Frontal cortex (tissue), 4 donors: ENCODE measurements around the gene DCTN2. TPM values are rescaled to one million over a fixed set of nuclear protein-coding genes. Genes with fewer than 3 reads are reported as not detected.
"Not testable (repeated sequence)": the region's sequence is repeated elsewhere in the genome, so short reads cannot be mapped to it uniquely, and the experiment has no call there.

Experiments
- DNase-seq, 2 donors: peaks; one replicate each; pipeline ENCODE4 v3.0.0; 2012; ENCODE audit warnings: low spot score in 2 of 2
- FAIRE-seq: peaks from 2 replicates; lab custom pipeline; 2012; peaks lifted over from hg19 to GRCh38; lab: Jason Lieb, UNC
- total RNA-seq: library from RNA; depleted of rRNA; stranded (reverse); fragments of >200 nt; gene quantifications from one replicate; pipeline ENCODE4 v1.2.3, GENCODE V29; 2014
- donor health status: control.
- donor health status: control.
- donor health status: control.

Gene DCTN2
- total RNA-seq, 1 donor from 2014 or later: 136 TPM

DNA sequence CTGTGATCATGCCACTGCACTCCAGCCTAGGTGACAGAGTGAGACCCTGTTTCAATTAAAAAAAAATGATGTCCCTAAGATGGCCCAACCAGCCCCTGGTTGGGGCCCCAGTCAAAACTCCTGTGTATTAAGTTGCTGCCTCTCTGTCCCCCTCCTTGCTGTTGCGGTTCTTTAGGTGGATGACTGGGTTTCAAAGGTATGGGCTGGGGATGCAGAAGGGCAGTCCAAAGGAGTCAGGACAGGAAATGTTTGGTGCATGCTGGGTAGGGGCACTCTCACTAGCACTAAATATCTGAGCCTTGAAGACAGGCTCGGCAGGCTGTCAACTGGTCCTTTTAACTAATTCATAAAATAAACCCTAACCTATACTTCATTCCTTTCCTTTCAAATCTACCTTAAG lies 32.0 kb upstream of the DCTN2 start:
- no peak for DNase-seq
- no peak for FAIRE-seq

DNA sequence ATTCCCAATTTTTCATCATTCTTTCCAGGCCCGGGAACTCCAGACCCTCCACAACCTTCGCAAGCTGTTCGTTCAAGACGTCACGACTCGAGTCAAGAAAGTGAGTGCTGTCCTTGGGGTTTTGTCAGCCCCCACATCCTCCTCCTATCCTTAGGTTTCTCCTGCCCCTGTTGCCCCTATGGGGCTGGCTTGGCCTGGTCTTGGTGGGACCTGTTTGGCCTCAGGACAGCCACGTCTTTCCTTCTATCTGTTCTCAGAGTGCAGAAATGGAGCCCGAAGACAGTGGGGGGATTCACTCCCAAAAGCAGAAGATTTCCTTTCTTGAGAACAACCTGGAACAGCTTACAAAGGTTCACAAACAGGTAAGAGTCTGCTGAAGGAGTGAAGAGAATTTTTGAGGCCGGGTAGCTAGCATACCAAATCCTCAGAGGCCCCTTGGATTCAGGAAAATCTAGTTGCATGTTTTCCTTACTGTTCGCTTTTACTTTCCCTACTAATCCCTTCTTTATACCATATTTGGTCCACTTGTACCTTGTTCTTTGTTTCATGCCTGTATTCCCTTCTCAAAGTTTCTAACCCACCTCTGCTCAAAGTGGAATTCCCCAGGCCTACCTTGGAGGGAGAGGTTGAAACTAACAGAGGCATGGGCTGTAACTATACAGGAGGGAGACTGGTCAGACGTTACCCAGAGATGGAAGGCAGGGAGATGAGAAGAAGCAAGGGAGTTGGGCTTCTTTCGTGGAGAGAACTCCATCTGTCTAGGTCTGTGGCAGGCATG lies 31.2 kb upstream of the DCTN2 start:
- no peak for FAIRE-seq

DNA sequence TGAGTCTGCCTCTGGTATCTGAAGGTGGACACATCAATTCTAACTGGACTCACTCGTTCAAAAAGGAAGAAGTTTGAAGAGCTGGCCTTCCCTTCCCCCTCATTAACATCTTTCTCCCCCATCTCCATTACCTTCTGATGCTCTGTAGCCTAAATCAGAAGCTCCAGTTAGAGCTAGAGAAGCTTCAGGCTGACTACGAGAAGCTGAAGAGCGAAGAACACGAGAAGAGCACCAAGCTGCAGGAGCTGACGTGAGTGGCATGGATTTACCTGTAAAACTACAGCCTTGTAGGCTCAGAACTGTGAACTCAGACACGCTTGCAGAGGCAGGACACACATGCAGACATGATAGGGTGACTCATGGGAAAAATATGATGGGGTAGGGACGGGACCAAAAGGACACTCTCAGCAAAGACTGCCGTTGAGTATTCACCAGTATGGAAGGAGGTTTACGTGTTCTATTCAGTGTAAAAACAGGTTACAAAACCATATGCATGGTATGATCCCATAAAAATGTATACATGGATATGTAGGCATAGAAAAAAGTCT lies 29.7 kb upstream of the DCTN2 start:
- FAIRE-seq (no peak), DNase-seq (no peak)

More for the DNA sequence above, 31.2 kb upstream of the DCTN2 start:
- no peak for DNase-seq

DNA sequence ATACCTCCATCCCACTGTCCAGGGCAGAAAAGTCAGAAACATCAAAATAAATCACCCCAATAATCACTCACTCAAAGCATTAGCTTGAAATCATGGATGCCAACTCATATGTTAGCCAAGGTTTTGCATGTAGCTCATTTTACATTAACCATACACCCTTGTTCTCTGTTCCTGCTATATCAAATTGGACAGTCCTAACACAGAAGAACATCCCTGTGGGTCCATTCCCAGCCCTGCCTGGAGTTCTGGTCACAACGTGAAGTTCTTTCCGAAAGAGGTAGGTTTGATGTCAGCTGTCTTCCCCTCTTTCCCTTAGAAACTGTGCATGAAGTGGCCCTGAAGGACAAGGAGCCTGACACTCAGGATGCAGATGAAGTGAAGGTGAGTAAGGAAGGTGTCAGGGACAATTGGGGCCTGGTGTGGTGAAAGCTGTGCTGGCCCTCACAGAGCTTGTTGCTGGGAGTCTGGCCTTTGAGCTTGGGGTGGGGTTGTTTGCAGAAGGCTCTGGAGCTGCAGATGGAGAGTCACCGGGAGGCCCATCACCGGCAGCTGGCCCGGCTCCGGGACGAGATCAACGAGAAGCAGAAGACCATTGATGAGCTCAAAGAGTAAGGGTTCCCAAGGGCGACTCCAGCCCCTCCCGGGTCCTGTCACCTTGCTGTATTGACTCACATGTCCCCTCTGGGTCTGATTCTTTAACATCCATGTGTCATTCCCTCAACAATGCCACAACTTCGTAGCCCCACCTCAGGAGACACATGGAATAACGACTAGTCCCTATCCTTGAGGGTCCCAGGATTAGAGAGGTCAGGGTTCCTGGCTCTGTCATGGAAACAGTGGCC lies 29.0 kb upstream of the DCTN2 start:
- DNase-seq (no peak), FAIRE-seq (no peak)

DNA sequence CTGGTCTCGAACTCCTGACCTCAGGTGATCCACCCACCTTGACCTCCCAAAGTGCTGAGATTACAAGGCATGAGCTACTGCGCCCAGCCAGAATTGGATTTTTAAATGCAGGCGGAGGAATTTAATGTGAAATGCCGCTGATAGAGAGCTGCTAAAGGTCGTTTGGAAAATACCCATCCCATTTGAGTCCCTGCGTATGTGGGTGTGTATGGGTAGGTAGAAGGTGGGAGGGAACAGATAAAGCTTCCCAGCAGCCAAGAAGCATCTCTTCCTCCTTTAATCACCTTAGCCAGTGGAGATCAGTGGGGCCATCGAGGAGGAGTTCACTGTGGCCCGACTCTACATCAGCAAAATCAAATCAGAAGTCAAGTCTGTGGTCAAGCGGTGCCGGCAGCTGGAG lies 27.8 kb upstream of the DCTN2 start:
- FAIRE-seq: no peak
- no peak for DNase-seq

DNA sequence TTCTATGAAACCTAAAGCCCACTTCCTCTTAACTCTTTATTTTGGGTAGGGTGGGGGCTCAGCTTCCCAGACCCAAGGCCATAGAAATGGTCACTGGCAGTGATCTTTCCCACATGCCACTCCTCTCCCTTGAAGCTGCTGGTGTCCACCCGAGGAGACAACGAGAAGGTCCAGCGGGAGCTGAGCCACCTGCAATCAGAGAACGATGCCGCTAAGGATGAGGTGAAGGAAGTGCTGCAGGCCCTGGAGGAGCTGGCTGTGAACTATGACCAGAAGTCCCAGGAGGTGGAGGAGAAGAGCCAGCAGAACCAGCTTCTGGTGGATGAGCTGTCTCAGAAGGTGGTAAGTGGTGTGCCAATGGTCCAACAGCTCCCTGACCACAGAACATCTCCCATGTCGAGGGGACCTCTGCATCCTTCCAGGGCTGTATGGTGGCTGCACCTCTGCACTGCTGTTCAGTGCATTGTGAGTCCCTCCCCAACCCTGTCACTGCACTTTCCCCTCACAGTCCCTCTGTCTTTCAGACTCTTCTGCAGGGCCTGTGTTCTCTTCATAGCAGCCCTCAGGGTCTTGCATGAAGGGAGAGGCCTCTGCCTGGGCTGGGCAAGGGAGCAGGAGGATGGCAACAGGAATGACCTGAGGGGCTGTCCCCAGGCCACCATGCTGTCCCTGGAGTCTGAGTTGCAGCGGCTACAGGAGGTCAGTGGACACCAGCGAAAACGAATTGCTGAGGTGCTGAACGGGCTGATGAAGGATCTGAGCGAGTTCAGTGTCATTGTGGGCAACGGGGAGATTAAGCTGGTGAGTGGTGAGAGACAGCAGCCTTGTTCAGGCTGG lies 25.2 kb upstream of the DCTN2 start:
- no peak for DNase-seq
- FAIRE-seq: no peak

DNA sequence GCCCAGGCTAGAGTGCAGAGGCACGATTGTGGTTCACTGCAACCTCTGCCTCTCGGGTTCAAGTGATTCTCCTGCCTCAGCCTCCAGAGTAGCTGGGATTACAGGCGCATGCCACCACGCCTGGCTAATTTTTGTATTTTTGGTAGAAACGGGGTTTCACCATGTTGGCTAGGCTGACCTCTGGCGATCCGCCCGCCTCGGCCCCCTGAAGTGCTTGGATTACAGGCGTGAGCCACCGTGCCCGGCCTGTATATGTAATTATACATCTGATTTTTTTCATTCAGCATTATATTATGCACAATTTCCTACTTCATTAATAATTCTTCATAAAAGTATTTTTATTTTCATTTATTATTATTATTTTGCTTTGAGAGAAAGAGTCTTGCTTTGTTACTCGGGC lies 23.4 kb upstream of the DCTN2 start:
- FAIRE-seq, DNase-seq: not testable (repeated sequence)

DNA sequence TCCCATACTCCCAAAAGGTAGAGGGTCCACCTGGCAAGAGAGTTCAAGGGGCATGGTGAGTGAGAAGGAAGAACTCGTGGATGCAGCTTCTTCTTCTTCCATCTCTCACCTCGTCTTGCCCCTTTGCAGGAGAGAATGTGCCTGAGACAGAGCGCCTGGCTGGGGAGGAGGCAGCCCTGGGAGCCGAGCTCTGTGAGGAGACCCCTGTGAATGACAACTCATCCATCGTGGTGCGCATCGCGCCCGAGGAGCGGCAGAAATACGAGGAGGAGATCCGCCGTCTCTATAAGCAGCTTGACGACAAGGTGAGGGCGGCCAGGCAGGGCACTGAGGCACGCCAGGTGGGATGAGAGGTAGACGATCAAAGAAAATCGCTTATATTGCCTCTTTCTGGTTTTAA lies 22.9 kb upstream of the DCTN2 start:
- DNase-seq (no peak), FAIRE-seq (no peak)

DNA sequence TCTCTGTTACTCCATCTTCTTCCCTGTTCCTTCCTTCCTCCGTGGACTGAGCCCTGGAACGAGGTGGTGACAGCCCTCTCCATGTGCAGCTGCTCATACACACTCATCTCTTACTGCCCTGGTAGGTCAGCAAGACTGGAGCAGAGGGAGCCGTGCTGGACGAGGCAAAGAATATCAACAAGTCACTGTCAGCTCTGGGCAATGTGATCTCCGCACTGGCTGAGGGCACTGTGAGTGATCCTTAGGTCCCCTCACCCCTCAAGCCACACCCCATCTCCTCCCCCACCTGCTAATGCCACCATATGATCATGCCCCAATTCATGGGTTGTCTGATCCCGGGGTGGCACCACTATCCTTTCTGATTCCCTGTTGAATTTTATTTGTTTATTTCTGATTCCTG lies 21.8 kb upstream of the DCTN2 start:
- FAIRE-seq: no peak
- DNase-seq: no peak

DNA sequence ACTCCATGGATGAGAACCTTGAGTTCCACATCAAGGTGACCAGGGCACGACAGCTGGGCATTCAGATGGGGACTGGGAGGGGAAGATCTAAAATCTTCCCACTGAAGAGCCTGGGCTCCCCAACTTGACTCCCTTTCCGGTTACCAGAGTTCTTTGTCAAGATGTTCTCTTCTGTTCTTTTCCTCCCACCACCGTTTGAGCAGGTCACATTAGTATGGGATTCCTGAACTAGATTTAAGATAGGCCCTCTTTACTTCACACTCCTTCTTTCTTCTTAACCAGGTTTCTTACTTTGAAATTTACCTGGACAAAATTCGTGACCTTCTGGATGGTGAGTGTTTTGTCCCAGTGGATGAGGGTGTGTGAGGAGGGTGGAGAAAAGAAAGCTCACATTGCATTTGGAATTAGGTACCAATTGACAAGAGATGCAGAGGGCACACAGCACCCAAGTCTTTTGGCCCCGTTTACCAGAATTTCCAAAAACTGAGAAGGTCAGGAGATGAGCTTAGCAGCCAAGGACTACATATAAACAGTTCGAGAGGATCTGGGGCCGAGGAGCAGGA lies 17.3 kb upstream of the DCTN2 start:
- no peak for DNase-seq
- FAIRE-seq: no peak

DNA sequence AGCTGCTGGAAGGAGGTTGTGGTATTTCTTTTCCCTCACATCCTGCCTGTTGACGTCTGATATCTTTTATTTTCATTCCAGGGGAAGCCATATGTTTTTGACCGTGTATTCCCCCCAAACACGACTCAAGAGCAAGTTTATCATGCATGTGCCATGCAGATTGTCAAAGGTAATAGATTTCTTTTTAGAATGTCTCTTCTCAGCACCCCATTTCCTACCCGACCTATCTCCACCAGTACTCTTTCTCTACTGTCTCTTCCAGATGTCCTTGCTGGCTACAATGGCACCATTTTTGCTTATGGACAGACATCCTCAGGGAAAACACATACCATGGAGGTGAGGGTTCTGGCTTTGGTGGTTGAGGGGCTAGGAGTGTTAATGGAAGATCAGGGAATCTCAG lies 16.4 kb upstream of the DCTN2 start:
- FAIRE-seq (no peak), DNase-seq (no peak)

DNA sequence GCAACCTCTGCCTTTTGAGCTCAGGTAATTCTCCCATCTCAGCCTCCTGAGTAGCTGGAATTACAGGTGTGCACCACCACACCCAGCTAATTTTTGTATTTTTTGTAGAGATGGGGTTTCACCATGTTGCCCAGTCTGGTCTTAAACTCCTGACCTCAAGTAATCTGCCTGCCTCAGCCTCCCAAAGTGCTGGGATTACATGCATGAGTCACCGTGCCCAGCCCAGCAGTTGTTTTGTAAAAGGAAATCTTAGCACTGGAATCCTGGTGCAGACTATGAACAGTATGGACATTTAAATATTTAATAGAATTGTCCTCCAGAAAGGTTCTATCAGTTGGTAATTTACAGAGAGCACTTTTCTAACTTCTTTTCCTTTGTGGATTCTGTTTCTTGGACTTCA lies 14.1 kb upstream of the DCTN2 start:
- FAIRE-seq: not testable (repeated sequence)

DNA sequence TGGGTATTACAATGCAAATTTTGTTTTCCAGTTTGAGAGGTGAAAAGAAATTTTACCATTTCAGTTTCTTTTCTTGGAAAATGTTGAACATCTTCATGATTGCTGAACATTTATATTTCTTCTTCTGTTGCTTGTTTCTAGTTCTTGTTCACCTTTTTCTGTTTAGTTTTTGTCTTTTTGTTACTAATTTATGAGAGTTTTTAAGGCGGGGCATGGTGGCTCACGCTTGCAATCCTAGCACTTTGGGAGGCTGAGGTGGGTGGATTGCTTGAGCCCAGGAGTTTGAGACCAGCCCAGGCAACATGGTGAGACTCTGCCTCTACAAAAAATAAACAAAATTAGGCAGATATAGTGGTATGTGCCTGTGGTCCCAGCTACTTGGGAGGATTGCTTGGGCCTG lies 13.5 kb upstream of the DCTN2 start:
- FAIRE-seq (no peak), DNase-seq (no peak)

More for the DNA sequence above, 14.1 kb upstream of the DCTN2 start:
- not testable (repeated sequence) for DNase-seq

DNA sequence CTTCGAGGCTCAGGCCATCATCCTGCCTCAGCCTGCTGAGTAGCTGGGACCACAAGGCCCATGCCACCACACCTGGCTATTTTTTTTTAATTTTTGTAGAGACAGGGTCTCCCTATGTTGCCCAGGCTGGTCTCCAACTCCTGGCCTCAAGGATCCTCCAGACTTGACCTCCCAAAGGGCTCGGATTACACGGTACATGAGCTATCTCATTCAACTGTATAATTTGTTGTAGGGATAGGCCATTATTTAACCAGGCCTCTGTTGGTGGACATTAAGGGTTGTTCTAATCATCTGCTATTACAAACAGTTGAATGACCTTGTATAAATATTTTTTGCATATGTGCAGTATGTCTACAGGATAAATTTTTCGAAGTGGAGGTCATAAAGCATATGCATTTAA lies 11.9 kb upstream of the DCTN2 start:
- no peak for DNase-seq
- FAIRE-seq: no peak

DNA sequence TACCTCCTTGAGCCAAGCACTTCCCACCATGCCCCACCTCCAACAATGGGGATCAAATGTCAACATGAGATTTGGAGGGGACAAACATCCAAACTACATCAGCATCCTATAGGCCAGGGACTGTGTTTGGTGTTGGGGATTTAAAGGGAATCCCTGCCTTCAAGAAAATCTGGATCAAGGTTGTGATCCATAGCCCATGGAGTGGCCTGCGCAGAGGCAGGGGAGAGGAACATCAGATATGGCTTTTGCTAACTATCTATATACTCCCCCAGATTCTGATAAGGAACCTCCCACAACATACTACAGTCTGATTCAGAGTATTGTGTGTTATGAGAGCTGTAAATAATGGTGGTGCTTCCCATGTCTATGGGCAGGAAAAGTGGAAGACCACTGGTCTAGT lies 7.9 kb upstream of the DCTN2 start:
- FAIRE-seq (no peak), DNase-seq (no peak)

DNA sequence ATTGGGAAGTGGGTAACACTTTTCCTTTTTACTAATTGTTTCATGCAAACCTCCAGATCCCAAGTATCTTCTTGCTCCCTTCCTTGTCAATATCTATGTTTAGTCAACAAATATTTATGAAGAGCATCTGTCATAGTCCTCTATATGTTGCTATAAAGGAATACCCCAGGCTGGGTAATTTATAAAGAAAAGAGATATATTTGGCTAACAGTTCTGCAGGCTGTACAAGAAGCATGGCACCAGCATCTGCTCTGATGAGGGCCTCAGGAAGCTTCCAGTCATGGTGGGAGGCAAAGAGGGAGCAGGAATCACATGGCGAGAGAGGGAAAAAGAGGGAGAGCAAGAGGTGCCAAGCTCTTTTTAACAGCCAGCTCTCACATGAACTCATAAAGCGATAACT lies 7.5 kb upstream of the DCTN2 start:
- no peak for DNase-seq
- FAIRE-seq: no peak

DNA sequence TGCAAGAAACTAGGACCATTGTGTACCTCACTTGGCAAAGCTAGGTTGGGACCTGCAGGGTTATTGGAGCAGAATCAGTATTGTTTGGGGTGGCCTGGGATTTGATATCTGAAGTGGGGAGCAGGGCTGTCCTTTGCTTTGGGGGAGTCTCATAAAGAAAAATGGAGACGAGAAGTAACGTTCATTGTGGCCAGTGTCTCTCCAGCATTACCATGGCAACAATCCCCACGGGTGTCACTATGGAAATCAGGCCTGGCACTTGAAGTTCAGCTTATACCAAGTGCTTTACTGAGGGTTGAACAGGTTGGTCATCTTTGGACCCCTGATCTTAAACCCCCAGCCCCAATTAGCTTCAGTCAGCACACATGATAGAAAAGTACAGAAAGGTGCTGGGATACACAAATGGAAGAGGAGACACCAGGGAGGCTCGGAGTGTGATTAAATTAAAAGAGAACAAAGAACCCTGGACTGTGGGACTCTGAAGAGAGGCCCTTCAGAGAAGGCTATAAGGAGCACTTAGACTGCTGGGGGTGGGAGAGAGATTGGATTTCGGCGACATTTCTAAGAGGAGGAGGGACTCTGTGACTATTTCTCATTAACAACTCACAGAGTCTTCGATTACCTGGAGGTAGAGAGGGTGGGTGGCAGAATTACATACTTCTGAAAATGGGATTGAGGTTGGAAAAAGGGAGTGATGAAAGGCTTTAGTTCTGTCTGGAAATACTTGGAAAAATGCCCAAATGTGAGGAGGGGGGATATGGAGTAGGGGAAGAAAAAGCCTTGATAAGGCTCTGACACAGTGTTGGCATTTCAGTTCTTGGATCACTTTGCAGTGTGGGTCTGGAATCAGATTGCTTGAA lies 6.6 kb upstream of the DCTN2 start:
- FAIRE-seq (no peak), DNase-seq (no peak)

DNA sequence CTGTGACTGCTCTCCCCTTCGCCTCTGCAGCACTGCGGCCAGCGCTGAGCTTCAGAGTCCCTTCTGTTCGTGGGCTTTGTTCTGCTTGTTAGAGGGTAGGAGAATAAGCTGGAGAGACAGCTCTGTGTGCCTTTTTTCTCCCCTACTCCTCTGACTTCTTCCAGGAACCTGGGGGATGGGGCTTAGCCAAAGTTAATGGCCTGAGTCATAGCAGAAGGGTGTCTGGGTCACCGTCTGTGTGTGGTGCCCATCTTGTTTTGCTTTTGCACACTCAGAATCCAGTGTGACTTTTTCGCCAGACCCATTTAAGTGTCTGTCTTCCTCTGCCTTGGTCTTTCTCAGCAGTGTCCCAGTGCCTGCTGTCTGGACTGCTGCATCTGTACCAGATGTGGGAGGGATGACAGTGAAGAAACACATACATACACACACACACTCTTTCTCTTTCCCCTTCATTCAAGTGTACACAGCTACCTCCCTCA lies 5.9 kb upstream of the DCTN2 start:
- no peak for FAIRE-seq

DNA sequence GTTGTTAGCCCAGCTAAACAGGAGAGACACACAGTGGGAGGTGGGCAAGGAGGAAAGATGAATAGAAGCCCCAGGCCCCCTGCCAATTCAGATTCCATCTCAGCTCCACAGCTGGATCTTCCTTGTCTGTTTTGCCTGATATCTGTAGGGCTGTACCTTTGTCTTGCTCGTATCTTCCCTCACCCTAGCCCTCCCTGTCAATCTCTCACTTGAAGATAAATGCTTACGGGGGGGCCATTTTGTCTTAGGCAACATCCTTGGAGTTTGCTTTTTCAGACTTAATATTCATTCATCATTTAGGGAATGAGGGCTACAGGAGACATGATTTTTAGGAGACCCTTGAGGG lies 5.3 kb upstream of the DCTN2 start:
- DNase-seq (no peak), FAIRE-seq (no peak)

More for the DNA sequence above, 5.9 kb upstream of the DCTN2 start:
- DNase-seq: no peak
